Measurements from ENCODE around the gene NUP85.
A peak's percentile ranks its signal among the peaks of the same experiment; 100 is the strongest.

The NUP85 gene

GRCh38 chr17:75271233-75271954 is 65.9 kb downstream of the NUP85 start:
- peak; percentile 92 for TF ChIP-seq CTCF (IDR thresholded peaks at IDR 0.05)

- TF ChIP-seq CTCF (IDR thresholded peaks at IDR 0.05): no peak
These were observed 66.7 kb downstream of the NUP85 start for GRCh38 chr17:75271955-75272847.

- no peak for TF ChIP-seq CTCF (IDR thresholded peaks at IDR 0.05)
These were observed 67.3 kb downstream of the NUP85 start for GRCh38 chr17:75272848-75273184.

GRCh38 chr17:75273977-75274708 is 68.7 kb downstream of the NUP85 start:
- TF ChIP-seq CTCF (IDR thresholded peaks at IDR 0.05): no peak

GRCh38 chr17:75277664-75278071 is 72.2 kb downstream of the NUP85 start:
- no peak for TF ChIP-seq CTCF (IDR thresholded peaks at IDR 0.05)

- no peak for TF ChIP-seq CTCF (IDR thresholded peaks at IDR 0.05)
These were observed 79.6 kb downstream of the NUP85 start for GRCh38 chr17:75285123-75285522.

Measured in LNCAP (cell line).